Adipocyte (in vitro differentiated cells): ENCODE measurements around the gene GOT1.
A peak's percentile ranks its signal among the peaks of the same experiment; 100 is the strongest.

Experiments used
- DNase-seq: peaks from one replicate; pipeline ENCODE4 v3.0.0-alpha.2; 2015; ENCODE audit warnings: low read depth
- H3K27me3 ChIP-seq: replicated peaks from 2 replicates; pipeline ENCODE4 v1.7.0; 2013; ENCODE audit warnings: mild to moderate bottlenecking, low read length, moderate library complexity; ENCODE audit not compliant: control insufficient read depth, insufficient read depth
- H3K36me3 ChIP-seq: 2 replicates; pipeline ENCODE4 v1.7.0; 2013; ENCODE audit warnings: low read length, mild to moderate bottlenecking, moderate library complexity; ENCODE audit not compliant: control insufficient read depth, insufficient read depth, severe bottlenecking
- H3K4me1 ChIP-seq: 2 replicates; pipeline ENCODE4 v1.7.0; 2013; ENCODE audit warnings: mild to moderate bottlenecking, low read length, moderate library complexity; ENCODE audit not compliant: control insufficient read depth, insufficient read depth
- H3K4me3 ChIP-seq: 2 replicates; pipeline ENCODE4 v1.7.0; 2013; ENCODE audit warnings: mild to moderate bottlenecking, low read length, moderate library complexity
- H3K9ac ChIP-seq: 2 replicates; pipeline ENCODE4 v1.7.0; 2013; ENCODE audit warnings: mild to moderate bottlenecking, low read length, moderate library complexity
- H3K9me3 ChIP-seq: 2 replicates; pipeline ENCODE4 v1.7.0; 2013; ENCODE audit warnings: mild to moderate bottlenecking, low read length, moderate library complexity; ENCODE audit not compliant: control insufficient read depth

Gene GOT1

GRCh38 chr10:99394256-99394655 lies 36.2 kb downstream of the GOT1 start:
- Histone ChIP-seq H3K9me3 (no peaks in the 10 kb centered on the region), H3K4me1 (peaks cover 25% of the 10 kb centered on the region), H3K9ac (no peak overlapping the region), H3K36me3 (peaks cover 27% of the 10 kb centered on the region), H3K4me3 (no peak overlapping the region), H3K27me3 (peaks cover 19% of the 10 kb centered on the region)
- no peak for DNase-seq

GRCh38 chr10:99393683-99394082 lies 36.7 kb downstream of the GOT1 start:
- Histone ChIP-seq H3K4me3 (no peak overlapping the region), H3K36me3 (peaks cover 21% of the 10 kb centered on the region), H3K27me3 (peaks cover 19% of the 10 kb centered on the region), H3K9ac (no peak overlapping the region), H3K9me3 (no peaks in the 10 kb centered on the region), H3K4me1 (peaks cover 25% of the 10 kb centered on the region)
- no peak for DNase-seq

GRCh38 chr10:99393036-99393435 lies 37.4 kb downstream of the GOT1 start:
- Histone ChIP-seq H3K4me1 (peaks cover 25% of the 10 kb centered on the region), H3K4me3 (peak overlapping the region; percentile 22), H3K36me3 (peaks cover 16% of the 10 kb centered on the region), H3K9ac (no peak overlapping the region), H3K9me3 (no peaks in the 10 kb centered on the region), H3K27me3 (peaks cover 19% of the 10 kb centered on the region)
- no peak for DNase-seq

GRCh38 chr10:99391346-99391745 lies 39.1 kb downstream of the GOT1 start:
- H3K9ac ChIP-seq: no peak overlapping the region
- H3K27me3 ChIP-seq: peaks cover 30% of the 10 kb centered on the region

GRCh38 chr10:99389729-99390480 lies 40.5 kb downstream of the GOT1 start:
- Histone ChIP-seq H3K4me1 (peaks cover 14% of the 10 kb centered on the region), H3K9me3 (no peaks in the 10 kb centered on the region), H3K36me3 (no peaks in the 10 kb centered on the region), H3K9ac (no peak overlapping the region), H3K4me3 (no peak overlapping the region), H3K27me3 (peaks cover 44% of the 10 kb centered on the region)
- no peak for DNase-seq

More at GRCh38 chr10:99391346-99391745, 39.1 kb downstream of the GOT1 start:
- peaks cover 23% of the 10 kb centered on the region for H3K4me1 ChIP-seq
- H3K36me3 ChIP-seq: no peaks in the 10 kb centered on the region
- H3K9me3 ChIP-seq: no peaks in the 10 kb centered on the region
- DNase-seq: no peak
- no peak overlapping the region for H3K4me3 ChIP-seq

GRCh38 chr10:99387541-99387940 lies 42.9 kb downstream of the GOT1 start:
- no peak overlapping the region for H3K9ac ChIP-seq
- no peak for DNase-seq
- H3K4me1 ChIP-seq: peaks cover 9% of the 10 kb centered on the region
- H3K27me3 ChIP-seq: peaks cover 44% of the 10 kb centered on the region
- H3K4me3 ChIP-seq: no peak overlapping the region
- H3K36me3 ChIP-seq: no peaks in the 10 kb centered on the region
- H3K9me3 ChIP-seq: no peaks in the 10 kb centered on the region

- Histone ChIP-seq H3K4me3 (no peak overlapping the region), H3K9ac (no peak overlapping the region), H3K4me1 (peaks cover 6% of the 10 kb centered on the region), H3K27me3 (peaks cover 44% of the 10 kb centered on the region), H3K36me3 (no peaks in the 10 kb centered on the region), H3K9me3 (no peaks in the 10 kb centered on the region)
- DNase-seq: no peak
Measured at GRCh38 chr10:99387071-99387470, 43.4 kb downstream of the GOT1 start.

- H3K4me3 ChIP-seq: no peak overlapping the region
- no peak for DNase-seq
Measured at GRCh38 chr10:99382176-99382575, 48.2 kb downstream of the GOT1 start.

GRCh38 chr10:99375426-99375825 lies 55.0 kb downstream of the GOT1 start:
- DNase-seq: no peak
- H3K9ac ChIP-seq: no peak overlapping the region
- H3K36me3 ChIP-seq: no peaks in the 10 kb centered on the region
- H3K27me3 ChIP-seq: peaks cover 4% of the 10 kb centered on the region
- H3K4me3 ChIP-seq: no peak overlapping the region
- H3K9me3 ChIP-seq: no peaks in the 10 kb centered on the region
- peaks cover 28% of the 10 kb centered on the region for H3K4me1 ChIP-seq

More at GRCh38 chr10:99382176-99382575, 48.2 kb downstream of the GOT1 start:
- H3K27me3 ChIP-seq: peaks cover 26% of the 10 kb centered on the region
- no peaks in the 10 kb centered on the region for H3K4me1 ChIP-seq
- no peaks in the 10 kb centered on the region for H3K36me3 ChIP-seq
- H3K9ac ChIP-seq: no peak overlapping the region
- no peaks in the 10 kb centered on the region for H3K9me3 ChIP-seq

- Histone ChIP-seq H3K36me3 (no peaks in the 10 kb centered on the region), H3K4me1 (peaks cover 28% of the 10 kb centered on the region), H3K4me3 (no peak overlapping the region), H3K27me3 (peaks cover 4% of the 10 kb centered on the region), H3K9me3 (no peaks in the 10 kb centered on the region), H3K9ac (no peak overlapping the region)
- no peak for DNase-seq
Measured at GRCh38 chr10:99374972-99375371, 55.5 kb downstream of the GOT1 start.

GRCh38 chr10:99374526-99374925 lies 55.9 kb downstream of the GOT1 start:
- Histone ChIP-seq H3K36me3 (no peaks in the 10 kb centered on the region), H3K9me3 (no peaks in the 10 kb centered on the region), H3K27me3 (peaks cover 4% of the 10 kb centered on the region), H3K4me3 (no peak overlapping the region), H3K4me1 (peaks cover 28% of the 10 kb centered on the region), H3K9ac (no peak overlapping the region)
- DNase-seq: no peak
